Activated CD8-positive, alpha-beta memory T cell treated with anti-CD3 and anti-CD28 coated beads for 36 hours (primary cell): Measurements from ENCODE around the gene PJVK. TPM values are rescaled to one million over a fixed set of nuclear protein-coding genes. Genes with fewer than 3 reads are reported as not detected.

Experiments used
- CTCF ChIA-PET: fragments of 350-600 bp; sonication (Branson Sonifier 250); formaldehyde crosslinking; loops from one replicate; lab custom pipeline; 2021; ENCODE audit warnings: antibody characterized with exemption; lab: Charles Lee
- POLR2A ChIA-PET: fragments of 350-600 bp; sonication (Branson Sonifier 250); formaldehyde crosslinking; loops from one replicate; lab custom pipeline; 2021; ENCODE audit warnings: antibody characterized with exemption; lab: Charles Lee
- total RNA-seq, 2 experiments: library from RNA; stranded (reverse); gene quantifications; one replicate each; pipeline ENCODE4 v1.2.3, GENCODE V29; 2021

Gene PJVK
- total RNA-seq, 2 experiments from 2014 or later = 1.5 to 2.4 TPM

- ChIA-PET CTCF (no interaction called here), POLR2A (no interaction called here)
Observed at GRCh38 chr2:178476477-178476876, 25.3 kb downstream of the PJVK start.

GRCh38 chr2:178477443-178478129 lies 26.4 kb downstream of the PJVK start:
- ChIA-PET POLR2A (no interaction called here), CTCF (no interaction called here)

- ChIA-PET CTCF (no interaction called here), POLR2A (no interaction called here)
Observed at GRCh38 chr2:178478130-178478438, 26.9 kb downstream of the PJVK start.

GRCh38 chr2:178478439-178479274 lies 27.5 kb downstream of the PJVK start, which contains the start of gene FKBP7:
Gene FKBP7 (minus strand): TSS chr2:178478600. CDS start chr2:178478499, 101 bp downstream.
- CTCF ChIA-PET = no interaction called here
- POLR2A ChIA-PET = interaction anchor here (1.4 kb wide), 1 partner anchor 27 kb away, joined by 4 read pairs; the partner anchor contains the start of genes PJVK and PRKRA

GRCh38 chr2:178479275-178479616 lies 28.1 kb downstream of the PJVK start:
- ChIA-PET POLR2A (interaction anchor here (1.0 to 1.4 kb wide), 2 partner anchors 28 to 44 kb away, joined by 3 to 4 read pairs; partner anchors contain the start of genes PJVK and PRKRA), CTCF (no interaction called here)

- POLR2A ChIA-PET = interaction anchor here (1.0 to 1.4 kb wide), 2 partner anchors 28 to 43 kb away, joined by 3 to 4 read pairs; partner anchors contain the start of genes PJVK and PRKRA
- CTCF ChIA-PET = no interaction called here
Observed at GRCh38 chr2:178479758-178480226, 28.6 kb downstream of the PJVK start.

GRCh38 chr2:178480227-178481181 lies 29.3 kb downstream of the PJVK start, which contains the start of gene PLEKHA3:
Gene PLEKHA3 (plus strand): TSS chr2:178480457. CDS start chr2:178480870, 413 bp downstream.
- ChIA-PET POLR2A (interaction anchor here (1.0 to 1.4 kb wide), 2 partner anchors 29 to 42 kb away, joined by 3 to 4 read pairs; partner anchors contain the start of genes PJVK and PRKRA), CTCF (no interaction called here)

- CTCF ChIA-PET = interaction anchor here (0.7 to 1.1 kb wide), 2 partner anchors 19 to 62 kb away, joined by 3 to 4 read pairs; no protein-coding TSS in a partner anchor
- POLR2A ChIA-PET = interaction anchor here (0.6 kb wide), 1 partner anchor 28 kb away, joined by 4 read pairs; no protein-coding TSS in a partner anchor
Observed at GRCh38 chr2:178482437-178482836, 31.3 kb downstream of the PJVK start.

GRCh38 chr2:178484245-178485041 lies 33.3 kb downstream of the PJVK start:
- ChIA-PET CTCF (no interaction called here), POLR2A (no interaction called here)

- CTCF ChIA-PET = no interaction called here
- POLR2A ChIA-PET = no interaction called here
Observed at GRCh38 chr2:178485356-178485755, 34.2 kb downstream of the PJVK start.

- CTCF ChIA-PET = no interaction called here
- POLR2A ChIA-PET = no interaction called here
Observed at GRCh38 chr2:178491612-178492011, 40.4 kb downstream of the PJVK start.

GRCh38 chr2:178496049-178496448 lies 44.9 kb downstream of the PJVK start:
- ChIA-PET CTCF (interaction anchor here (1.2 kb wide), 1 partner anchor 27 kb away, joined by 3 read pairs; no protein-coding TSS in a partner anchor), POLR2A (no interaction called here)

GRCh38 chr2:178498137-178498536 lies 47.0 kb downstream of the PJVK start:
- POLR2A ChIA-PET = no interaction called here
- CTCF ChIA-PET = no interaction called here

- ChIA-PET CTCF (no interaction called here), POLR2A (no interaction called here)
Observed at GRCh38 chr2:178499640-178500039, 48.5 kb downstream of the PJVK start.

GRCh38 chr2:178502751-178503150 lies 51.6 kb downstream of the PJVK start:
- ChIA-PET POLR2A (no interaction called here), CTCF (no interaction called here)

- CTCF ChIA-PET = no interaction called here
Observed at GRCh38 chr2:178506101-178506500, 54.9 kb downstream of the PJVK start.

GRCh38 chr2:178506524-178506923 lies 55.3 kb downstream of the PJVK start:
- ChIA-PET POLR2A (no interaction called here), CTCF (no interaction called here)

More at GRCh38 chr2:178506101-178506500, 54.9 kb downstream of the PJVK start:
- POLR2A ChIA-PET = no interaction called here

GRCh38 chr2:178506949-178507348 lies 55.8 kb downstream of the PJVK start:
- ChIA-PET CTCF (no interaction called here), POLR2A (no interaction called here)
